H1 (cell line): ENCODE measurements around the gene POU2F1. TPM values are rescaled to one million over a fixed set of nuclear protein-coding genes. Genes with fewer than 3 reads are reported as not detected.

Experiments
- CTCF ChIA-PET: fragments of 300-600 bp; sonication (Branson Sonifier 250); formaldehyde crosslinking; loops from one replicate; lab custom pipeline; 2021; ENCODE audit not compliant: partially characterized antibody; lab: Charles Lee
- POLR2A ChIA-PET: fragments of 300-600 bp; sonication (Branson Sonifier 250); formaldehyde crosslinking; loops from one replicate; lab custom pipeline; 2021; ENCODE audit warnings: inconsistent platforms; ENCODE audit not compliant: partially characterized antibody; lab: Charles Lee
- DNase-seq, 2 experiments: peaks; one replicate each; pipeline versions ENCODE4 v3.0.0 to v3.0.0-alpha.2; 2010 to 2022; ENCODE audit warnings: low spot score in 2 of 2, low read depth in 1 of 2, mixed read lengths in 1 of 2
- FAIRE-seq: peaks from 2 replicates; lab custom pipeline; 2011; peaks lifted over from hg19 to GRCh38; lab: Jason Lieb, UNC
- H2AFZ ChIP-seq: 2 replicates; pipeline ENCODE4 v1.8.1; 2012; ENCODE audit warnings: low read length, inconsistent platforms
- H2AK5ac ChIP-seq: 2 replicates; pipeline ENCODE4 v1.6.1; 2013; ENCODE audit warnings: low read depth, low read length
- H2BK120ac ChIP-seq: replicated peaks from 2 replicates; pipeline ENCODE3; 2013; ENCODE audit warnings: low read depth, low read length, inconsistent platforms
- H2BK12ac ChIP-seq: 2 replicates; pipeline ENCODE4 v1.6.1; 2013; ENCODE audit warnings: low read depth, low read length
- H2BK15ac ChIP-seq: 2 replicates; pipeline ENCODE4 v1.6.1; 2013; ENCODE audit warnings: low read length
- H2BK20ac ChIP-seq: 2 replicates; pipeline ENCODE4 v1.6.1; 2013; ENCODE audit warnings: low read length
- H2BK5ac ChIP-seq: 2 replicates; pipeline ENCODE4 v1.6.1; 2013; ENCODE audit warnings: low read depth, low read length
- H3K14ac ChIP-seq: 2 replicates; pipeline ENCODE4 v1.6.1; 2013; ENCODE audit warnings: inconsistent platforms; ENCODE audit not compliant: insufficient read length
- H3K18ac ChIP-seq: 2 replicates; pipeline ENCODE4 v1.6.1; 2013; ENCODE audit warnings: low read length; ENCODE audit errors: extremely low read depth
- H3K23ac ChIP-seq: 2 replicates; pipeline ENCODE4 v1.6.1; 2013; ENCODE audit warnings: inconsistent platforms; ENCODE audit not compliant: insufficient read length
- H3K23me2 ChIP-seq: 2 replicates; pipeline ENCODE4 v1.6.1; 2013; ENCODE audit warnings: low read depth, low read length
- H3K27ac ChIP-seq: 2 replicates; pipeline ENCODE4 v1.6.1; 2011; ENCODE audit warnings: low read depth, low read length, inconsistent platforms
- H3K27me3 ChIP-seq, 4 experiments: replicated peaks in 1 of 4; 1 replicate in 1 of 4; 2 replicates in 3 of 4; pipeline versions ENCODE4 v1.6.1 to v1.8.1; 2011 to 2013; ENCODE audit warnings: low read length in 3 of 4, mild to moderate bottlenecking in 3 of 4, inconsistent platforms in 2 of 4, mixed read lengths in 2 of 4, moderate library complexity in 1 of 4; ENCODE audit not compliant: control insufficient read depth in 3 of 4, insufficient read depth in 3 of 4; ENCODE audit errors: extremely low read depth in 1 of 4
- H3K36me3 ChIP-seq, 4 experiments: 2 replicates each; pipeline versions ENCODE4 v1.6.1 to v1.8.1; 2011 to 2013; ENCODE audit warnings: mild to moderate bottlenecking in 4 of 4, low read length in 3 of 4, moderate library complexity in 2 of 4, control low read depth in 1 of 4, inconsistent platforms in 1 of 4; ENCODE audit not compliant: insufficient read depth in 4 of 4, control insufficient read depth in 2 of 4
- H3K4ac ChIP-seq: replicated peaks from 2 replicates; pipeline ENCODE3; 2013; ENCODE audit warnings: low read length, low read depth, mixed read lengths, inconsistent platforms; ENCODE audit not compliant: insufficient read length
- H3K4me1 ChIP-seq, 4 experiments: replicated peaks in 1 of 4; 1 replicate in 1 of 4; 2 replicates in 3 of 4; pipeline versions ENCODE4 v1.6.1 to v1.8.1; 2011 to 2013; ENCODE audit warnings: low read length in 3 of 4, inconsistent platforms in 2 of 4, mixed read lengths in 1 of 4; ENCODE audit not compliant: insufficient read depth in 4 of 4, control insufficient read depth in 3 of 4
- H3K4me2 ChIP-seq, 2 experiments: 2 replicates each; pipeline versions ENCODE4 v1.6.1 to v1.8.1; 2011 to 2013; ENCODE audit warnings: low read depth in 2 of 2, low read length in 2 of 2, control low read depth in 1 of 2, inconsistent platforms in 1 of 2, mild to moderate bottlenecking in 1 of 2; ENCODE audit not compliant: insufficient read depth in 1 of 2
- H3K4me3 ChIP-seq, 4 experiments: fragments of 200-600, 300-600 bp in 1 of 4; sonication (generic), shearing (Covaris generic), sonication (Bioruptor Twin) in 1 of 4; 2 replicates each; pipeline versions ENCODE4 v1.5.1 to v1.8.1; 2011 to 2016; ENCODE audit warnings: low read length in 4 of 4, low read depth in 3 of 4, control low read depth in 2 of 4, inconsistent platforms in 2 of 4, mild to moderate bottlenecking in 2 of 4, mixed read lengths in 1 of 4, moderate library complexity in 1 of 4; ENCODE audit not compliant: insufficient read depth in 2 of 4; ENCODE audit errors: extremely low read depth in 1 of 4
- H3K56ac ChIP-seq: replicated peaks from 2 replicates; pipeline ENCODE3; 2013; ENCODE audit warnings: low read depth, mild to moderate bottlenecking, mixed read lengths, low read length, inconsistent platforms; ENCODE audit not compliant: insufficient read length
- H3K79me1 ChIP-seq: 2 replicates; pipeline ENCODE4 v1.6.1; 2013; ENCODE audit warnings: low read depth, low read length, control low read depth
- H3K79me2 ChIP-seq, 2 experiments: 2 replicates each; pipeline versions ENCODE4 v1.6.1 to v1.8.1; 2012 to 2013; ENCODE audit warnings: low read length in 2 of 2, mild to moderate bottlenecking in 2 of 2, inconsistent platforms in 1 of 2; ENCODE audit not compliant: insufficient read depth in 2 of 2, control insufficient read depth in 1 of 2
- H3K9ac ChIP-seq, 4 experiments: replicated peaks in 1 of 4; 1 replicate in 1 of 4; 2 replicates in 3 of 4; pipeline versions ENCODE4 v1.6.1 to v1.8.1; 2011 to 2013; ENCODE audit warnings: low read depth in 3 of 4, low read length in 3 of 4, control low read depth in 2 of 4, mild to moderate bottlenecking in 2 of 4, moderate library complexity in 2 of 4, inconsistent platforms in 1 of 4; ENCODE audit errors: extremely low read depth in 1 of 4
- H3K9me3 ChIP-seq, 2 experiments: 2 replicates each; pipeline versions ENCODE4 v1.6.1 to v1.8.1; 2012 to 2013; ENCODE audit warnings: mild to moderate bottlenecking in 2 of 2, moderate library complexity in 2 of 2, control low read depth in 1 of 2, inconsistent platforms in 1 of 2, low read depth in 1 of 2, low read length in 1 of 2, mixed read lengths in 1 of 2; ENCODE audit not compliant: insufficient read depth in 2 of 2
- H4K20me1 ChIP-seq, 2 experiments: replicated peaks in 1 of 2; 2 replicates each; pipeline versions ENCODE3 to v1.8.1; 2011 to 2013; ENCODE audit warnings: inconsistent platforms in 2 of 2, low read length in 2 of 2, mild to moderate bottlenecking in 1 of 2; ENCODE audit not compliant: insufficient read depth in 2 of 2, control insufficient read depth in 1 of 2
- H4K5ac ChIP-seq: 2 replicates; pipeline ENCODE4 v1.6.1; 2013; ENCODE audit warnings: low read length, low read depth, mixed read lengths, inconsistent platforms; ENCODE audit not compliant: insufficient read length
- H4K8ac ChIP-seq: 2 replicates; pipeline ENCODE4 v1.8.0; 2013; ENCODE audit warnings: mild to moderate bottlenecking, moderate library complexity, low read length, inconsistent platforms; ENCODE audit not compliant: insufficient read depth; ENCODE audit errors: extremely low read depth
- H4K91ac ChIP-seq: replicated peaks from 2 replicates; pipeline ENCODE3; 2013; ENCODE audit warnings: low read length, mixed read lengths, inconsistent platforms; ENCODE audit not compliant: insufficient read length
- ASH2L ChIP-seq: fragments of 200-600, 300-600 bp; sonication (generic); IDR thresholded peaks from one replicate; pipeline ENCODE4 v1.7.1; 2017; ENCODE audit warnings: low read length
- CEBPB ChIP-seq: IDR thresholded peaks from 2 replicates; pipeline ENCODE4 v1.6.1; 2012; ENCODE audit warnings: low read depth, low read length
- CHD2 ChIP-seq: IDR thresholded peaks from 2 replicates; pipeline ENCODE4 v1.6.1; 2012; ENCODE audit warnings: low read length, improper control_type of control experiment
- HDAC2 ChIP-seq, 2 experiments: fragments of 300-600 bp in 1 of 2; sonication (generic) in 1 of 2; IDR thresholded peaks; 2 replicates each; pipeline ENCODE4 v1.6.1; 2011 to 2012; ENCODE audit warnings: low read depth in 2 of 2, low read length in 2 of 2, mild to moderate bottlenecking in 2 of 2, moderate library complexity in 2 of 2, borderline replicate concordance in 1 of 2, inconsistent platforms in 1 of 2
- RAD21 ChIP-seq, 2 experiments: IDR thresholded peaks in 1 of 2; conservative IDR thresholded peaks in 1 of 2; 2 replicates each; pipeline ENCODE4 v1.6.1; 2011; ENCODE audit warnings: low read depth in 2 of 2, low read length in 2 of 2, improper control_type of control experiment in 1 of 2, inconsistent platforms in 1 of 2, mild to moderate bottlenecking in 1 of 2, moderate library complexity in 1 of 2
- SIX5 ChIP-seq: IDR thresholded peaks from 2 replicates; pipeline ENCODE4 v1.6.1; 2011; ENCODE audit warnings: mild to moderate bottlenecking, low read depth, low read length
- TEAD4 ChIP-seq: IDR thresholded peaks from 2 replicates; pipeline ENCODE4 v1.6.1; 2012; ENCODE audit warnings: low read depth, low read length, inconsistent platforms, mixed read lengths
- ZNF274 ChIP-seq: IDR thresholded peaks from 2 replicates; pipeline ENCODE4 v1.7.0; 2012; ENCODE audit warnings: low read length, borderline replicate concordance; ENCODE audit errors: extremely low read depth
- WGBS, 2 experiments: shearing (Covaris generic) in 1 of 2; methylation state at CpG; one replicate each; pipeline versions ENCODE4 v1.1.6 to v1.1.7; 2013 to 2015; ENCODE audit warnings: low lambda C conversion rate in 2 of 2, mixed read lengths in 2 of 2, inconsistent platforms in 1 of 2, low coverage in 1 of 2, missing lambda C conversion rate in 1 of 2; ENCODE audit not compliant: insufficient replicate concordance in 2 of 2, insufficient coverage in 1 of 2, insufficient read length in 1 of 2; ENCODE audit errors: extremely low coverage in 1 of 2, missing lambda C conversion rate in 1 of 2; 5-methylcytosine and 5-hydroxymethylcytosine counted together
- polyA plus RNA-seq, 7 experiments: library from polyadenylated mRNA; depleted of rRNA in 3 of 7; stranded (reverse) in 5 of 7; unstranded in 2 of 7; fragments of >200 nt in 5 of 7; fragments of 200-250 nt in 2 of 7; gene quantifications; 1 replicate in 5 of 7; 2 replicates in 1 of 7; 4 replicates in 1 of 7; pipeline versions ENCODE4 v1.2.1 to v1.2.3, GENCODE V29; 2011 to 2013; ENCODE audit warnings: missing spikeins in 2 of 7, mixed read lengths in 2 of 7
- total RNA-seq: library from RNA; stranded (reverse); fragmentation: NEBNext Ultra II Directional; extraction: Animal tissue kit (Norgen Biotek cat#: 25700); gene quantifications from 2 replicates; pipeline ENCODE4 v1.2.1, GENCODE V29; 2021
- TF ChIP-seq, protein P1 (sequence below), 3 experiments: IDR thresholded peaks; 1 replicate in 2 of 3; 2 replicates in 1 of 3; pipeline versions ENCODE4 v1.5.1 to v1.6.1; 2011; ENCODE audit warnings: low read length in 3 of 3, mild to moderate bottlenecking in 3 of 3, inconsistent platforms in 2 of 3, low read depth in 1 of 3, moderate library complexity in 1 of 3; ENCODE audit not compliant: insufficient read depth in 1 of 3; ENCODE audit errors: control extremely low read depth in 1 of 3
- TF ChIP-seq, protein P2 (sequence below): IDR thresholded peaks from 2 replicates; pipeline ENCODE4 v1.6.1; 2012; ENCODE audit warnings: low read length, inconsistent platforms

Gene POU2F1
- total and polyA plus RNA-seq, 2 of the 8 experiments (the other 6 are each of a cell fraction or from before 2014, with no cell fraction given), result 37.0 to 57.2 TPM

- no peak overlapping the region for H2AK5ac ChIP-seq
- FAIRE-seq (no peak), DNase-seq (no peak)
- ChIA-PET CTCF (interaction anchor here (0.7 kb wide), 1 partner anchor 70 kb away, joined by 3 read pairs; no protein-coding TSS in a partner anchor), POLR2A (no interaction called here)
- no peaks in the 10 kb centered on the region for H4K20me1 ChIP-seq
- no peak overlapping the region for H2BK12ac ChIP-seq
- no peak overlapping the region for H3K9ac ChIP-seq
- H4K91ac ChIP-seq, result no peak overlapping the region
- no peak overlapping the region for H2BK5ac ChIP-seq
- H2BK15ac ChIP-seq, result no peak overlapping the region
- no peak overlapping the region for H3K23ac ChIP-seq
- no peak overlapping the region for H3K27ac ChIP-seq
- no peak overlapping the region for H3K56ac ChIP-seq
- no peak overlapping the region for H3K4me2 ChIP-seq
- 95% methylated on average over 4 of the region's 4 CpGs; no CpG with 5 or more reads in 1 of the 2 experiments for WGBS, 2 experiments
- no peaks in the 10 kb centered on the region for H3K79me2 ChIP-seq
- H3K18ac ChIP-seq, result no peak overlapping the region
- H3K9me3 ChIP-seq, result no peaks in the 10 kb centered on the region
- no peak overlapping the region for H4K5ac ChIP-seq
- H3K36me3 ChIP-seq, result no peaks in the 10 kb centered on the region
- no peaks in the 10 kb centered on the region for H3K27me3 ChIP-seq
- H3K14ac ChIP-seq, result no peak overlapping the region
- peaks cover 3 to 9% (median 8%) of the 10 kb centered on the region in 4 experiments; a peak in 6 of 7 replicates for H3K4me1 ChIP-seq
- H3K4me3 ChIP-seq, result no peak overlapping the region
- no peak overlapping the region for H2BK120ac ChIP-seq
- no peaks in the 10 kb centered on the region for H3K79me1 ChIP-seq
- H2BK20ac ChIP-seq, result no peak overlapping the region
- H4K8ac ChIP-seq, result no peak overlapping the region
- no peaks in the 10 kb centered on the region for H3K23me2 ChIP-seq
- H3K4ac ChIP-seq, result no peak overlapping the region
- no peak overlapping the region for H2AFZ ChIP-seq
- TF ChIP-seq ASH2L (no peak), HDAC2 (IDR thresholded peaks at IDR 0.05; ENCODE audit: borderline replicate concordance in 1 of 2, low read depth in 2 of 2, low read length in 2 of 2) (no peak), SIX5 (no peak), CEBPB (no peak), RAD21 (IDR thresholded peaks at IDR 0.05 in 1 of 2, conservative IDR thresholded peaks at IDR 0.05 in 1 of 2; ENCODE audit: low read depth in 2 of 2, low read length in 2 of 2) (no peak), ZNF274 (no peak), TEAD4 (no peak), CHD2 (no peak)
- TF ChIP-seq, protein P1, sequence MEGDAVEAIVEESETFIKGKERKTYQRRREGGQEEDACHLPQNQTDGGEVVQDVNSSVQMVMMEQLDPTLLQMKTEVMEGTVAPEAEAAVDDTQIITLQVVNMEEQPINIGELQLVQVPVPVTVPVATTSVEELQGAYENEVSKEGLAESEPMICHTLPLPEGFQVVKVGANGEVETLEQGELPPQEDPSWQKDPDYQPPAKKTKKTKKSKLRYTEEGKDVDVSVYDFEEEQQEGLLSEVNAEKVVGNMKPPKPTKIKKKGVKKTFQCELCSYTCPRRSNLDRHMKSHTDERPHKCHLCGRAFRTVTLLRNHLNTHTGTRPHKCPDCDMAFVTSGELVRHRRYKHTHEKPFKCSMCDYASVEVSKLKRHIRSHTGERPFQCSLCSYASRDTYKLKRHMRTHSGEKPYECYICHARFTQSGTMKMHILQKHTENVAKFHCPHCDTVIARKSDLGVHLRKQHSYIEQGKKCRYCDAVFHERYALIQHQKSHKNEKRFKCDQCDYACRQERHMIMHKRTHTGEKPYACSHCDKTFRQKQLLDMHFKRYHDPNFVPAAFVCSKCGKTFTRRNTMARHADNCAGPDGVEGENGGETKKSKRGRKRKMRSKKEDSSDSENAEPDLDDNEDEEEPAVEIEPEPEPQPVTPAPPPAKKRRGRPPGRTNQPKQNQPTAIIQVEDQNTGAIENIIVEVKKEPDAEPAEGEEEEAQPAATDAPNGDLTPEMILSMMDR (IDR thresholded peaks at IDR 0.05; ENCODE audit: control extremely low read depth in 1 of 3, insufficient read depth in 1 of 3, low read depth in 1 of 3, low read length in 3 of 3), result no peak
- TF ChIP-seq, protein P2, sequence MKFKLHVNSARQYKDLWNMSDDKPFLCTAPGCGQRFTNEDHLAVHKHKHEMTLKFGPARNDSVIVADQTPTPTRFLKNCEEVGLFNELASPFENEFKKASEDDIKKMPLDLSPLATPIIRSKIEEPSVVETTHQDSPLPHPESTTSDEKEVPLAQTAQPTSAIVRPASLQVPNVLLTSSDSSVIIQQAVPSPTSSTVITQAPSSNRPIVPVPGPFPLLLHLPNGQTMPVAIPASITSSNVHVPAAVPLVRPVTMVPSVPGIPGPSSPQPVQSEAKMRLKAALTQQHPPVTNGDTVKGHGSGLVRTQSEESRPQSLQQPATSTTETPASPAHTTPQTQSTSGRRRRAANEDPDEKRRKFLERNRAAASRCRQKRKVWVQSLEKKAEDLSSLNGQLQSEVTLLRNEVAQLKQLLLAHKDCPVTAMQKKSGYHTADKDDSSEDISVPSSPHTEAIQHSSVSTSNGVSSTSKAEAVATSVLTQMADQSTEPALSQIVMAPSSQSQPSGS, result no peak
Observed at GRCh38 chr1:167463080-167463479, 242.4 kb downstream of the POU2F1 start.
